Activated CD4-positive, alpha-beta T cell treated with anti-CD3 and anti-CD28 coated beads, Interleukin-10, Interleukin-2, amounts not matched to agents 100 ng/mL and 50 ng/mL, durations not matched to agents 16 hours and 8 hours (primary cell): Measurements from ENCODE around the gene ABO.
"Not testable (repeated sequence)": the region's sequence is repeated elsewhere in the genome, so short reads cannot be mapped to it uniquely, and the experiment has no call there.

Experiments used
- DNase-seq: peaks from one replicate; pipeline ENCODE4 v3.0.0-alpha.2; 2020

The ABO gene

DNA sequence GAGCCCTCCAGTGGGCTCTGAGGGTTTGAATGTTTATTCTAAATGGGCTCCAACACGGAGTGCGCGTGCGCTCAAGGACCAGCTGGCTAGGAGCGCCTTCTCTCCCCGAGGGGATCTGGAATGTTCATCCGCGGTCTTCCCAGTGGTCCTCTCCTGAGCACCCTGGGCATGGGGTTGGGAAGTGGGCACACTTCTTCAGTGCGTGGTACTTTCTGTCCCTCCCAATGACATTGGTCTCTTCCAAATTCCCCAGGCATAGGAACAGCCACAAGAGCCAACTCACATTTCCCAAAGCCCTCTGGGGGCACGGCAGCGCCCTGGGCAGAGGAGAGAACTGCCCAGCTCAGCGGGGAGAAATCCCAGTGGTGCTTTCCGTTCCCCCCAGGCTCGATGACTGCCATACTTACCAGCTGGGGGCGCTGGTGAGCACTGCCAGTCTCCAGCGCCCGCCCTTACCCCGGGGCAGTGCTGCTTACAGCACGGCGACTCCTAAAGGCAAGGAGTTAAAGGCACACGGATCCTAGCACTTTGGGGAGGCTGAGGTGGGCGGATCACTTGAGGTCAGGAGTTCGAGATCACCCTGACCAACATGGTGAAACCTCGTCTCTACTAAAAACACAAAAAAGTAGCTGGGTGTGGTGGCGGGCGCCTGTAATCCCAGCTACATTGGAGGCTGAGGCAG is 36.0 kb downstream of the ABO start:
- DNase-seq: peak; percentile 76

DNA sequence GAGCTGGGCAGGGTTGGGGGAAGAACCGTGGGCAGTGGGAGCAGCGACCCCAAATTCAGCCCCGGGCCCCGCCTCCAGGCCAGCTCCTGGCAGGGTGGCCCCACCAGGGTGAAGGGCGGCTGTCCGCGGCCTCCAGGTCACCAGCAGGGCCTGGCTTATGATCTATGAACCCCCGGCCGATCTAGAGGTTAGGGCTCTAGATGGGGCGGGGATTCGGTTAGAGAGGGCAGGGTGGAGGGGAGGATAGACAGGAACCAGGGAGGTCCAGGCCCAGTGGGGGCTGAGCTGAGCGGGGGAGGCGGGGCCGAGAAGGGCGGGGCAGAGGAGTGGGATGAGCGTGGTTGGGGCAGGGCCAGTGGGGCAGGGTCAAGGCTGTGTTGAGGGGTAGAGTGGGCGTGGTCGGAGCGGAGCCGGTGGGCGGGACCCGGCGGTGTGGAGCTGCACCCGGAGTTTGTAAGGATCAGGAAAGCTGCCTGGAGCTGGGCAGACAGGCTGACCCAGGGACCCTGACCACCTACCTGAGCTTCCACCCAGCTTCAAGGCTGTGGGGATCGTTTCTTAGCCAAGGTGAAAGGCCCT is 36.6 kb downstream of the ABO start:
- peak; percentile 43 for DNase-seq

DNA sequence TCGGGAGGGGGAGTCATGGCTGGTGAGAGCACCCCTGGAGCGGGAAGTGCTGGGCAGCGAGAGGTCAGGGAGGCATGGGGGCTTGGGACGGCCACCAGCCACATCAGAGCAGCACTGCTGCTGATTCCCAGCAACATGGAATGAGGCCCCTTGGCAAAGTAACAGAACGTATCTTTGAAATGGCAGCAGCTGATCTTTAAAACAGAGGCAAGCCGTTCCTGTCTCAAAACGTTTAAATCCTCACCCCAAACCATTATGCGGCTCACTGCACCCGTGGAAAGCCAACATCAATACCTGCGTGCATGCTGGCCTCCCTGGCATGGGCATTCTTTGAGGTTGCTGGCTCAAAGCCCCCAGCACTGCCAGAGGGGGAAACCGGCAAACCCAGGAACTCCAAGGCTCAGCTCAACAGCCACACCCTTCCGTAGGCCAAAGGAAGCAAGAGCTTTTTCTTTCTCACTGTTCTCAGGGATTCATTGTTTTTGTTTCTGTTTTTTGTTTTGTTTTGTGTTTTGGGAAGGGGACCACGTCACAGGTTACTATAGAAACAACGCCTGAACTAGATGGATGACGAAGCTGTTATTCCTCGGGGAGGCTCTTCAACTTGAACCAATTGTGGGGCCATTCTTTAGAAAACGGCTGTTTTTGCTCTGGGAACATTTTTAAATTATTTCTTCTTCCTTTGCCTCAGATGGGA is 37.8 kb downstream of the ABO start:
- no peak for DNase-seq

DNA sequence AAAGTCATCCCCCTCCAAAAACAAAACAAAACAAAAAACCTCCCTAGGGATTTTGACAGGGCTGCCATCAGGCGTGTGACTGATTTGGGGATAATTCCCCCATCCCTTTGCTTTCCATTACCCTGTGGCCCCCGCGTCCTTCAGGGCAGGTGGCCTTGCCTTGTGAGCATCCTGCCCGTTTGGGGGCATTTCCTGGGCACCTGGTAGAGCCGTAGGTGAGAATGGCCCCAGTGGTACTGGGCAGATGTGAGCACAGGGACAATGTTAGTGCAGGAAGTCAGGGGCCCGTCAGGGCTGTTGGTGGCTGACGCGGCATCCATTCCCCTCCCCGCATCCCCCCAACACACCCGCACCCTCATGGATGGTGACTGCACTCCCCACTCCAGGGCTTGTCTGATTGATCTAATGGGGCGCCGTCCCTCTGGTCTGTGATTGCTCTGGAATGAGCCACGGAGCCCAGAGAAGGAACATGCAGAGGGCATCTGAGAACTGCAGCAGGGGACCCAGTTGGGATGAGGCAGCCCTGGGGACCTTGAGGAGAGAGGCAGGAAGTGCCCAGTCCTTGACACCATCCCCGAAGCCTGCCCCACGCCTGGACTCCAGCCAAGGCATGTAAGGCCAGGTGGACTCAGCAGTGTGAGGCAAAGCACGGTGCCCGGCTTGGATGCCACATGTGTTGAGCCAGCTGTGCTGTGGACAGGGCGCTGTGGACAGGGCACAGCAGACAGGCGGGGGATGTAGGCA is 38.5 kb downstream of the ABO start:
- not testable (repeated sequence) for DNase-seq

DNA sequence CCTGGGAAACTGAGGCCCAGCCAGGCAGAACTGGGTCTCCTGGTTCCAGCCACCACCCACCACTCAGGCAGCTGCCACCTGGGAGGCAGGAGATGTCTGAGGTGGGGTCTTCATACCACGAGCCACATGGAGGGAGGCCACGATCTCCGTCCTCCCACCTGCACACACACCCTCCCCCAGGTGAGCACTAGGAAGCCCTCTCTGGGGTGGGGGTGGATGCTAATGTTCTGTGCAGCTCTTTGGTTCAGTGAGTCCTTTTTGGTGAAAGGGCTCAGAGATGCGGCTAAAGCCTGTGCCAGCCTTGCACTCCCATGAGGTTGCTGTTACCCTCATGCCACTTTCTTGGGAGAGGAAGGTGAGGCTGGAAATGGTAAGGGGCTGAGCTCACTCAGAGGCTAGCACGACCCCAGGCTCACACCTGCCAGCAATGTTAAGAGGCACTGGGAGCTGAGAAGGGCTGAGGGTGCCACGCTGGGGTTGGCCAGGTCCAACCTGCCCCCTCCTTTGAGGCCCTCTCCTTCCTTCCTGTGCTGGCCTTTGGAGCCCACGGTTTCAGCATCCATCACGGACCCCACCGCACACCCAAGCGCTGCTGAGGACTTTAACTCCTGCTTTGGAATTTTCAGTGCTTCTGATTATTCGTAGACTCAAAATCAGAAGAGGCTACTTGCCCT is 39.3 kb downstream of the ABO start:
- DNase-seq: no peak

DNA sequence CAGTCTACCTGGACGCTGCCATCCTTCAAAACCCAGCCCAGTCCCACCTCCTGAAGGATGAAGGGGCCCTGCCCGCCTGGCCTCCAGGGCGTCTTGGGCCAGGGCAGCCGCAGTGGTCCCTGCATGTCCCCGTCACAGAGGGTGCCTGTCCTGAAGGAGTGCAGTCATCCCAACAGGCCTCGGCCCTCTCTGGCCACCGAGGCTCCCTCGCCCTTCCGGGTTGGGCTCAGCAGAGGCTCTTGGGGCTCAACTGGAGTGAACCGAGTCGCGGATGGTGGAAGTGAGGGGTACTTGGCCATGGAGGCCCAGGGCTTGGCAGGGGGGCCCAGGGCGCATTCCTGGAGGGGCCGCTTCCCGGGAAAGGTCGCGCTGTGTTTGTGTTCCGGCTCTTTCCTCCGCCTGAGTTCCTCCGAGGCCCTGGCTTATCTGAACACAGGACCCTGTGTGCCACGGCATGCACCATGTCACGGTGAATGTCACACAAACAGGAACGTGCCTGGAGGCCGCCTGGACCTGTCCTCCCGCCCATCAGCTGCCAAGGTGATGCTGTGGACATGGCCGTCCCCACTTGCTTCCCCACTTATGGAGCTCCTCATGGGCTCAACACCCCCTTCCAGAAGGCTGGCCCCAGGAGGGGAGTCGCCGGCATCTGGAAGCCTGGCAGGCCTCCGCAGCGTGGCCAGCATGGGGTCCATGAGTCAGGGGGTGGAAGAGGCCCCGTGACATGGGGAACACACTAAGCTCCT is 40.3 kb downstream of the ABO start:
- DNase-seq: no peak

DNA sequence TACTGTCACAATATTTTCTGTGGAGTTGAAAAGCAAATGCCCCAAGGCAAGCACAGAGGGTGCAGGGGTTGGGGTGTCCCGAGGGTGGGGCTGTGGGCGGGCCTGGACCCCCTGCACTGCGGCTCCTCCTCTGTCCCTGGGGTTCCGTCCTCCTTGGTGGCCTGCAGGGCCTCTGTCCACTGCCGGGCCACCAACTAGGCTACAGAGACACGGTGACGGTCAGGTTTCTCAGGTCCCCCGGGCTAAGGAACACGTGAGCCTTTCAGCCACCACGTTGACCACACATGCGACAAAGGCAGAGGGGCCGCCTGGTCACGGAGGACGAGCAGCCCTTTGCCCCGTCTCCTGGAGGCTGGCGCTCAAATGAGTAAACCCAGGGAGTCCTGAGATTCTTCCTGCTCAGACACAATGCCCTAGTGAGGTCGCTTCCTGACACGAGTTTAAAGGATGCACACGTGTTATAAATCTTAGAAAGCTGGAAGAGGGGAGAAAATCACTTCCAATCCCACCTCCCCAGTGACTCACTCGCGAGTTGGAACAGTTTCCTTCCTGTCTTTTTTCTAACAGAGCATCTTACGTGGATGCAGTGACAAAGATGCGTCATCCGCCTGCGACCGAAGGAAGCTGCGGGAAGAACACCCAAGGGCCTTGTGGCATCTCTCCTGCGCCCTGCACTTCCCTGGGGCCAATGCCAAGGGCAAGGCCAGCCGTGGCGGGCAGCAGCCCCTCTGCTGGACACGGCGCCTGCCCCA is 41.1 kb downstream of the ABO start:
- no peak for DNase-seq

DNA sequence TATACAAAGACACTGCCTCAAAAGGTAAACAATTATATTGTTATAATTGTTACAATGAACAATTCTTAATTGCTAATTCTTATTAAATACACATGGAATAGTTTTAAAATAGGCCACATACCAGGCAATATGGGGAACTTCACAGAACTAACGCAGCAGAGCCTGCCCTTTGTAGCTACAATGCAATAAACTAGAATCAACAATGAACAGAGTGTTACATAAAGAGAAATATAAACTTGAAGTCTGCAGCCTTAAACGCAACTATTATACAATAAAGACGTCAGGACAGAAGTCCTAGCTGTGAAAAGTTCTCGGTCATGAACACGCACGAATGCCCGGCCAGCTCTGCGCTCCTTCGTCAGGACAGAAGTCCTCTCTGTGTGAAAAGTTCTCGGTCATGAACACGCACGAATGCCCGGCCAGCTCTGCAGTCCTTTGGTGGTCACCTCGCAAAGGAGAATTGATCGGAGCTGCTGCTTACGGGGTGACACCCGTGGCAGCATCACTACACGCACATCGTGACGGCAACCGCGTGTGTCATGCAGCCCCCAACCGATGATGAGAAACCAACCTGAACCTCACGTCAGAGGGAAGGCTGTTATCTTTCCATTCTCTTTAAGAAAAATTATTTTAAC is 43.0 kb downstream of the ABO start:
- not testable (repeated sequence) for DNase-seq

DNA sequence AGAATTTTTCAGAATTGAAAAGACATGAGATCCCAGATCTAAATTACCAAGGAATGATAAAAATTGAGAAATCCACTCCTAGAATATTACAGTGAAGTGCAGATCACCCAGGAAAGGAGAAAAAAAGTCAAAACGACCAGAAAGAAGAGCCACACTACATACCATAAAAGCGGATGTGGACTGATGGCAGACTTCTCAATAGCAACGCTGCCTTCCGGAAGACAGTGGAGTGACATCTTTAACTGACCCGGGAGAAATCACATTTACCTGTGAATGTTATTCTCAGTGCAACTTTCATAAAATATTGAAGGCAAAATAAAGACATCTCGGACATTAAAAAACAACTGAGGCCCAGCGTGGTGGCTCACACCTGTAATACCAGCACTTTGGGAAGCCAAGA is 44.5 kb downstream of the ABO start:
- DNase-seq: not testable (repeated sequence)

DNA sequence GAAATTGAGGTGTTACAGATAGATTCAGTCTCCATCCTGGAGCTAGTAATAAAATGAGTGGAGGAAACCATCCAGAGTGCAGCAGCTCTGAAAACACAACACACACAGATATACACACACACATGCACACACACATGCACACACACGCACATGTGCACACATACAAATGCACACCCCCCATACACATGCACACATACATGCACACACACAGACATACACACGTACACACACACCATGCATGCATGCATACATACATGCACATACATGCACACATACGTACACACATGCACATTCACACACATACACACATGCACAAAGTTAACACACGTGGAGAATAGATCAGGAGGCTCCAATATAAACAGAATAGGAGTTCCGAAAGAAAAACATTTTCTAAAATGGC is 44.9 kb downstream of the ABO start:
- no peak for DNase-seq

DNA sequence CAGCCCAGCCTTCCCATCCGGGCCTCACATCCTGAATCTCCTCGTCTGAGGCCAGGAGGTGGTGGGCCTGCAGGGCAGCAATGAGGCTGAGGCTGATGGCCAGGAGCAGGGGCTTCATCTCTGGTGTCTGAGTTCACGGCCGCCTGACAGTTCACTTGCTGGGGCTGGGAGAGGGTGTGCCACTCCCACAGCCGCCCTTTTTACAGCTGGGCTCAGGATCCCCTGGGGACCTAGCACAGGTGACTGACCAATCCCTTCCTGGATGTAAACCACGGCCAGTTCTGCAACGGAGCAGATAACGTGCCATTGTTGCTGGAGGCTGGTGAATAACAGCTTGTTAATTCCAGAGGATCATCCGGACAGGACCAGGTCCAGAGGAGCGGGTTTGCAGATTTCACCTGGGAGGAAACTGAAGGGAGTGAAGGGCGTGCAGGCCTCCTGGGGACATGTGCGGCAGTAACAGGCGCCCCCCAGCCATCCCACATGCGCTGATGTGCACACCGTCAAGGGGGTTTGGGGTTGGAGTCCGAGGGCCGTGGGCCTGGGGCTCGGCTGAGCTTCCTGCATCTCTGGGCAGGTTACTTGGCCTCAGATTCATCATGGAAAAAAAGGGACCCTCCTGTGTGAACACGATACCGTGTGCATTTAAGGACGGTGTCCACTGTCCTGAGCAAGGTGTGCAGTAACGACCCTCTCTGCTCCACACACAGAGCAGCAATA is 46.4 kb downstream of the ABO start:
- DNase-seq: not testable (repeated sequence)

DNA sequence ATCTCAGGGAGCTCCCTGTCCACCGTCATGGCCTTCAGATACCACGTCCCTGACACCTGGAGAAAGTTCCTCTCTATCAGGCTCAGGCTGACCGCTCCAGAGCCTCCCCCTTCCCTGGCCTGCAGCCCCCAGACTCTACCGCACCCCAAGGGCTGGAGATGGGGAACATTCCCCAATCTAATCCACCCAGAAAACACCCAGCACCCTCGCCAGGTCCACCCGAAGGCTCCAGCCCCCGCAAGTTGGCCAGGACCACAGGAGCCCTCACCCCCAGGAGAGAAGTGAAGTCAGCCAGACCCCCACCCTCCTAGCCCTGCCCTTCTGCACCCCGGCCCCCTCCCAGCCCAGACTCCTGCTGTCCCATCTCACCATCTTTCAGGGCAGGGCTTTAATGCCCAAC is 47.0 kb downstream of the ABO start:
- DNase-seq: not testable (repeated sequence)

DNA sequence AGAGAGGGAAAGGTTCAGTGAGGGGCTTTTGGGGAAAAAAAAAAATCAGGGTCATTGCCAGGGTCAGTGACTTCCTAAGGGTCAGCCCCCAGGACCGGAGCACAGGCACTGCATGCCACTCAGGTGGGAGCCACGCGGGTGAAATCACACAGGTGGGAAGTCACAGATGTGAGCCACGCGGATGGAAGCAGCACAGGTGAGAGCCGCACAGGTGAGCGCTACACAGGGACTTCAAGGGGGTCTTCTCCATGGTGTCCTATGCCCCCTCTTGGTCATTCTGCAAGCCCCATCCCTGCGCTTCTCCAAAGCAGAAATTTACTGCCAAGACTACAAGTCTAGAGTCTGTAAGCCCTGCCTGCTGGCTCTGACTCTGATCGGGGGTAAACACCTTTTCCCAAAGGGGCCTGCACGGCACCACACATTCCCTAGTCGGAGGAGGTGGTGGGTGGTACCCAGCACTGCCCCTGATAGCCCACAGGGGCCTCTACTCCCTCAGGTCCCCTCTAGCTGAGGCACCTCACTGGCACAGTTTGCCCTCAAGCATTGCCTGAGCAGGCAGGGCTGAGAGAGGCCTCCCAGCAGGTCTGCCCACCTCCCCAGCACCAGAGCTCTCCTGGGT is 47.6 kb downstream of the ABO start:
- DNase-seq: no peak

DNA sequence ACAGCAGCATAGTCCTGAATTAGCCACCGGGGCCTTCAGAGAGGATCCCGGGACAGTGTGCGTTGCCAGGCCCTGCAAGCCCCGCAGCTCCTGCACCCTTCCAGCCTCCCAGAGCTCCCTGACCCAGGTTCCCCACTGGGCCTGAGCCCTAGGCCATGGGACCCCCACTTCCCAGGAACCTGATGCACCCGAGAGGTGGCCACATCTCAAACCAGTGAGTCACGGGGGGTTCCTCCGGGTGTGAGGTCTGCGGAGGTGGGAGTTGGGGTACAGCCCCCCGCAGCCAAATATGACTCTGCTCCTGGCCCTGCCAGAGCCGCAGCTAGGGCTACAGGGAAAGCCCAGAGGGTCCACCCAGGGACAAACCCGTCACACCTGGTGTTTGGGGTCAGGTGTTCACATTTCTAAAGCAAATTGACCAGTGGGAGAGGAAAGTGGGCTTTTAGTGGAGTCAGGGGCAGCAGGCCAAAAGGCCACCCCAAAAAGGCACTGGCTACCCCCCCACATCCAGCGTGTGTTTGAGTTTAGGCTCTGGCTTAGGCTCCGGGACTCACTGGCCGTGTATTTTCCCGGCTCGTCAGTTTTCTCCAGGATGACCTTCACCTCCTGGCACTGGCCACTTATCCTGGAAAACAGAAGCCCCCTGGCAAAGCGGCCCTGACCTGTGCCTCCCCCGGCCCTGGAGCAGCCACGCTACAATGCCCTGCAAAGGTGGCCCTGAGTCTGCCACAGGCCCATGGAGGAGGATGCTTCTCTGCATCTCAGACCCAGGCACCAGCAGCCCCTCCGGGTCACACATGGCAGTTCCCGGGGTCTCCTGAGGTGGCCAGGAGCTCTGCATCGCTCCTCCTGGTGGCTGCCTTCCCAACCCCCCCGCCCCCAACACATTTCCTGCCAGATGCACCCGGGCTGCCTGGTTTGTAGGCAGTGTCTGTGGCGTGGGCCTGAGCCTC is 48.5 kb downstream of the ABO start:
- no peak for DNase-seq

DNA sequence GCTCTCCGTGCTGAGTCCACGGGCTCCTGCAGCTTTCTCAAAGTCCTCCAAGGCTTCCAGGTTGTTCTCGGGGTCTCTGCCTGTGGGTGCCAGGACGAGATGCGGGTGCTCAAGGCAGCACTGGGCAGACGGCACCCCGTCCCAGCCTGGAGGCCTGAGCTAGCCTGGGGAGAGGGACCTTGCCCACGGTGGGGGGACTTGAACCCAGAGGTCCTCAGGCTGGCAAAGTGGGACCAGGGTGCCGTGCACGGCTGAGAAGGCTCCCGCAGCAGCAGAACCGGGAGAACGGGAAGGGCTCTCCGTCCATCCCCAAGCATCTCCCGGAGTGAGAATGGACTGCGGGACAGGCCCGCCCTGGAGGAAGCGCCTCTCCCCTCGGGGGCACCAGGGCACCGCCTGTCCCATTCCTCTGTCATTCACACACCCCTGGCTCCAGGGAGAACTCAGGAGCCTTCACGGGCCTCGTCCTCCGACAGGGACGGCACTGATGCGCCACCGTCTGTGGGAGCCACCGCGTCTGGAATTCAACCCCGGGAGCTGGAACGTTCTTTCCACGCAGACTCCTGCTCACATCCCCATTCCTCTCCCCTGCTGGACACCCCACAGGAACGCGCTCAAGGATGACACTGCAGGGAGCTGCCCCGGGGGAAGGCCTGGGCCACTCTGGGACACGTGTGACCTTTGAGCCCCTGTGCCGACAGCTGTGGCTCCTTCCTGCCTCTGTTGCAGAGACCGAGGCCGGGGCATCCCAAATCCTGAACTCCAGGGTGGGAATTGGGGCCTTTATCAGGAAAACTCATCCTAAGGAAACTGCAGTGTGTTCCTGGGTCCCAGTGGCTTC is 49.6 kb downstream of the ABO start:
- DNase-seq: no peak

DNA sequence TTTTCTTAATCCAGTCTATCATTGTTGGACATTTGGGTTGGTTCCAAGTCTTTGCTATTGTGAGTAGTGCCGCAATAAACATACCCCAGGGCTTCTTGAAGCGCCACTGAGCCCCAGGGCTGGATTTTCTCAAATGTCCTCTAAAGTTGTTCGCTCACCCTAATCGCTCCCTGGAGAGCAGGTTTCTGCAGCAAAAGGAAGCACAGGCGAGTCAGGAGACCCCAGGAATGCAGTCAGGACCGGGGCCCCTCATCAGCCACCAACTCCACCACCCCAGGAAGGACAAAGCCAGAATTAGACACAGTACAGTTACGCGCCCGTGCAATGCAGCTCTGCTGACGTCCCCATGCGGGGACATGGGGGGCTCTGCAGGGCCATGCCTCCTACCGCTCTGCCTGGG is 50.2 kb downstream of the ABO start:
- no peak for DNase-seq

DNA sequence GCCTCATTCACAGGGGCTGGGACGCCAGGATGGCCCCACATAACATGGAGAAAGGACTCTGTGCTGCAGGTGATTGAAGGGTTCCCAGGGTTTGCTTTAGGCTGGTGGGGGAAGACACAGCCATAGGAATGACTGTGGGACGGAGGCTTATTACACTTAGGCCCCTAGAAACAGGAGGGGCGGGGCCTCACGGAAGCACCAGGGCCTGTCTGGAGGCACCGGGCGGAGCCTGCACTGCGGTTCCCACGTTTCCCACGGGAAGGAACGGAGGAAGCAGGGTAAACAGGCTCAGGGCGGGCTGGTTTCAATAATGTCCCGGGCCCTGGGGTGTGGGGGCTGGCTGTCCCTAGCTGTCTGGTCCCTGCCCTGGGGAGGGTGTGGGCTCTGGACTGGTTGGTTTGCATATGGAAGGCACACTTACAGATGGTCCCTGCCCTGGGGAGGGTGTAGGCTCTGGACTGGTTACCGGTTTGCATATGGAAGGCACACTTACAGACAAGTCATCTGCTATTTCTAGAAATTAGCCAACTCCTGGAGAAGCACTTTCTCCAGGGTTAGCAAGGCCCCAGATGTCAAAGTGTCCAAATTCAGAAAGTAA is 51.7 kb downstream of the ABO start:
- DNase-seq: not testable (repeated sequence)
